ENCODE results near the gene TMEM184C. TPM values are rescaled to one million over a fixed set of nuclear protein-coding genes. Genes with fewer than 3 reads are reported as not detected.

TMEM184C gene
- total RNA-seq, 1 experiment from 2014 or later = 43.8 TPM

DNA sequence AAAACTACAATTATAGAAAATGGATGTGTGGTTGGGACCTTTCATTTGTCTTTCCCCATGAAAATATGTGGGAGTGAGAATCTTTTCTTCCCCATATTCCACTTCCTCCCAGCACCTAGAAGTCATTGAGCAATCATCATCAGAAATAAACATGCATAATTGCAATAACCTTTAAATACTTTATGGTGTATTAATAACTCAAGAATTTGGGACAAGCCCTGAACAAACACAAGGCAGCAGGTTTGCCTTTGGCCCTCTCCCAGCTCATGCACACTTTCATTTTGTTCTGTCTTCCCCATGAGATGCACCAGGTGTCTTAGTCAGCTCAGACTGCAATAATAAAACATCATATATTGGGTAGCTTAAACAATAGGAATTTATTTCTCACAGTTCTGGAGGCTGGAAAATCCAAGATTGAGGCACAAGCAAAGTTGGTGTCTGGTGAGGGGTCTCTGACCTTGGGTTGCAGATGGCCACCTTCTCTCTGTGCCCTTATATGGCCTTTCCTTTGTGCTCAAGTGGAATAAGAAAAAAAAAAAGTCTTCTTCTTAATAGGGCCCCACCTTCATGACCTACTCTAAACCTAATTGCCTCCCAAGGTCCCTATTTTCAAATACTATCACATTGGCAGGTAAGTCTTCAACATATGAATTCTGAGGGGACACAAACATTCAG, 34.7 kb upstream of the TMEM184C start:
- Mint-ChIP-seq H3K4me3 (no peak overlapping the region), H3K36me3 (ENCODE audit: insufficient read depth in 1 of 3, low read depth in 3 of 3) (peaks cover 0 to 9% (median 2%) of the 10 kb centered on the region in 3 experiments; a peak in 3 of 7 replicates), H3K27me3 (ENCODE audit: low read depth) (no peaks in the 10 kb centered on the region; the same call in 1 of the 2 replicates), H3K27ac (no peak overlapping the region; a peak in 1 of 7 replicates), H3K4me1 (peaks cover 2 to 4% of the 10 kb centered on the region in 2 experiments; a peak in 2 of 4 replicates), H3K9me3 (peaks cover 4 to 17% of the 10 kb centered on the region in 2 experiments)
- Histone ChIP-seq H3K4me1 (ENCODE audit: insufficient read depth, low read length) (no peaks in the 10 kb centered on the region), H4K5ac (ENCODE audit: insufficient read length, low read depth, low read length) (no peak overlapping the region), H2BK12ac (ENCODE audit: insufficient read length, low read depth, low read length) (no peak overlapping the region), H3K79me1 (ENCODE audit: insufficient read depth, low read depth, low read length, poor library complexity, severe bottlenecking) (no peaks in the 10 kb centered on the region), H2BK20ac (ENCODE audit: low read depth, low read length, poor library complexity, severe bottlenecking) (no peak overlapping the region), H3T11ph (ENCODE audit: low read length) (no peak overlapping the region), H3K9ac (ENCODE audit: extremely low read depth, insufficient read length, low read length) (no peak overlapping the region), H3K56ac (ENCODE audit: insufficient read length, low read depth, low read length) (no peak overlapping the region), H3K4ac (ENCODE audit: low read depth, low read length) (no peak overlapping the region), H3K4me2 (ENCODE audit: insufficient read depth, insufficient read length, low read length) (no peak overlapping the region), H4K20me1 (ENCODE audit: control insufficient read depth, insufficient read depth, insufficient read length) (no peaks in the 10 kb centered on the region), H4K91ac (ENCODE audit: insufficient read length, low read depth, low read length) (no peak overlapping the region), H4K8ac (replicated peaks; ENCODE audit: insufficient read length, low read depth, low read length) (no peak overlapping the region), H2BK5ac (ENCODE audit: insufficient read length, low read length) (no peak overlapping the region), H3K9me3 (ENCODE audit: control insufficient read depth, low read depth, low read length) (no peaks in the 10 kb centered on the region), H2BK15ac (ENCODE audit: low read depth, low read length) (no peak overlapping the region), H3K27me3 (ENCODE audit: insufficient read depth, low read length) (no peaks in the 10 kb centered on the region), H3K14ac (ENCODE audit: insufficient read depth, low read length) (no peak overlapping the region), H3K23me2 (ENCODE audit: insufficient read length, low read depth, low read length, poor library complexity, severe bottlenecking) (no peaks in the 10 kb centered on the region), H2AK5ac (ENCODE audit: insufficient read length, low read length) (no peak overlapping the region), H3K23ac (ENCODE audit: insufficient read length, low read depth, low read length) (no peak overlapping the region), H2AFZ (ENCODE audit: low read length) (no peak overlapping the region), H3K27ac (ENCODE audit: insufficient read length, low read depth, low read length) (no peak overlapping the region), H3K79me2 (ENCODE audit: insufficient read depth, low read length) (no peaks in the 10 kb centered on the region), H3K18ac (ENCODE audit: insufficient read length, low read depth, low read length) (no peak overlapping the region), H2BK120ac (ENCODE audit: low read depth, low read length, poor library complexity, severe bottlenecking) (no peak overlapping the region)
- TF ChIP-seq, protein P1, sequence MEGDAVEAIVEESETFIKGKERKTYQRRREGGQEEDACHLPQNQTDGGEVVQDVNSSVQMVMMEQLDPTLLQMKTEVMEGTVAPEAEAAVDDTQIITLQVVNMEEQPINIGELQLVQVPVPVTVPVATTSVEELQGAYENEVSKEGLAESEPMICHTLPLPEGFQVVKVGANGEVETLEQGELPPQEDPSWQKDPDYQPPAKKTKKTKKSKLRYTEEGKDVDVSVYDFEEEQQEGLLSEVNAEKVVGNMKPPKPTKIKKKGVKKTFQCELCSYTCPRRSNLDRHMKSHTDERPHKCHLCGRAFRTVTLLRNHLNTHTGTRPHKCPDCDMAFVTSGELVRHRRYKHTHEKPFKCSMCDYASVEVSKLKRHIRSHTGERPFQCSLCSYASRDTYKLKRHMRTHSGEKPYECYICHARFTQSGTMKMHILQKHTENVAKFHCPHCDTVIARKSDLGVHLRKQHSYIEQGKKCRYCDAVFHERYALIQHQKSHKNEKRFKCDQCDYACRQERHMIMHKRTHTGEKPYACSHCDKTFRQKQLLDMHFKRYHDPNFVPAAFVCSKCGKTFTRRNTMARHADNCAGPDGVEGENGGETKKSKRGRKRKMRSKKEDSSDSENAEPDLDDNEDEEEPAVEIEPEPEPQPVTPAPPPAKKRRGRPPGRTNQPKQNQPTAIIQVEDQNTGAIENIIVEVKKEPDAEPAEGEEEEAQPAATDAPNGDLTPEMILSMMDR (conservative IDR thresholded peaks at IDR 0.05) = no peak
- DNase-seq = no peak
